ENCODE results near the gene SERPINA4. TPM values are rescaled to one million over a fixed set of nuclear protein-coding genes. Genes with fewer than 3 reads are reported as not detected.

The SERPINA4 gene
- total and polyA plus RNA-seq, 2 of the 13 experiments (the other 11 are each of a cell fraction or from before 2014, with no cell fraction given), result 39.1 to 57.8 TPM

DNA sequence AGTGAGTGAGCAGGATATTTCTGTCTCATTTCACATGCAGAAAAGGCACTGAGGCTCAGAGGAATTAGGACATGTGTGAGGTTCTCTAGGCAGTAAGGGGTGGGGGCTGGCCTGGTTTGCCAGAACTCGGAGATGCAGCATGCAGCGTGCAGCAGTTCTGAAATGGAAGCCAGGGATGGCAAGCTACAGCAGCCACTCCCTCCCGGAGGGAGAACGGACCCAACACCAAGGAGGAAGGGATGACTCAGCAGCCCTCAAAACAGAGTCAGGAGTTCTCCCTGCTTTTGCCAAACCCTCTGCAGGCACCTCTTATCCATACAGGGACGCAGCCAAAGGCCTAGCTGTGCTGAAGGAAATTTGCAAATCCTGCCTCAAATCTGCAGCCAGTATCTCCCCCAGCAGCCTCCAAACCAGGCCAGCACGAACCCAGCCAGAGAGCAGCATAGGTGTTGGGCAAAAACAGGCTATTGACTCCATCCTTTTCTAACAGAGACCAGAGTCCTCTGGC, 40.7 kb downstream of the SERPINA4 start (continued):
- no peak for TF ChIP-seq ZBTB37 (CRISPR knock-in tag; IDR thresholded peaks at IDR 0.05)
- no peak for TF ChIP-seq TRAFD1 (CRISPR knock-in tag; IDR thresholded peaks at IDR 0.05; ENCODE audit: borderline replicate concordance)
- peak; percentile 61; the same call in 1 of the 2 replicates for TF ChIP-seq ZNF792 (CRISPR knock-in tag; IDR thresholded peaks at IDR 0.05)
- no peak for TF ChIP-seq ZNF570 (CRISPR knock-in tag; IDR thresholded peaks at IDR 0.05; ENCODE audit: borderline replicate concordance)
- TF ChIP-seq HOXD1 (CRISPR knock-in tag; IDR thresholded peaks at IDR 0.05), result no peak
- TF ChIP-seq ZNF562 (CRISPR knock-in tag; IDR thresholded peaks at IDR 0.05; ENCODE audit: borderline replicate concordance), result no peak
- no peak; the same call in 1 of the 2 replicates for TF ChIP-seq ZNF556 (CRISPR knock-in tag; IDR thresholded peaks at IDR 0.05; ENCODE audit: borderline replicate concordance)
- TF ChIP-seq SAP130 (CRISPR knock-in tag; IDR thresholded peaks at IDR 0.05; ENCODE audit: low read depth), result peak; percentile 34; the same call in 1 of the 2 replicates
- no peak for TF ChIP-seq ZNF557 (CRISPR knock-in tag; IDR thresholded peaks at IDR 0.05)
- no peak for TF ChIP-seq CREB1 (IDR thresholded peaks at IDR 0.05)
- no peak for TF ChIP-seq CREB1 (CRISPR knock-in tag; IDR thresholded peaks at IDR 0.05)
- TF ChIP-seq SALL1 (CRISPR knock-in tag; IDR thresholded peaks at IDR 0.05), result peak; percentile 49
- TF ChIP-seq ZNF605 (CRISPR knock-in tag; IDR thresholded peaks at IDR 0.05), result no peak
- peak; percentile 83; the same call in 1 of the 2 replicates for TF ChIP-seq MAFG (CRISPR knock-in tag; IDR thresholded peaks at IDR 0.05)
- TF ChIP-seq ZFP90 (CRISPR knock-in tag; IDR thresholded peaks at IDR 0.05; ENCODE audit: borderline replicate concordance), result no peak
- no peak for TF ChIP-seq NFKBIZ (CRISPR knock-in tag; IDR thresholded peaks at IDR 0.05)
- TF ChIP-seq ZBTB2 (CRISPR knock-in tag; IDR thresholded peaks at IDR 0.05; ENCODE audit: low read depth), result no peak
- TF ChIP-seq, protein P1, sequence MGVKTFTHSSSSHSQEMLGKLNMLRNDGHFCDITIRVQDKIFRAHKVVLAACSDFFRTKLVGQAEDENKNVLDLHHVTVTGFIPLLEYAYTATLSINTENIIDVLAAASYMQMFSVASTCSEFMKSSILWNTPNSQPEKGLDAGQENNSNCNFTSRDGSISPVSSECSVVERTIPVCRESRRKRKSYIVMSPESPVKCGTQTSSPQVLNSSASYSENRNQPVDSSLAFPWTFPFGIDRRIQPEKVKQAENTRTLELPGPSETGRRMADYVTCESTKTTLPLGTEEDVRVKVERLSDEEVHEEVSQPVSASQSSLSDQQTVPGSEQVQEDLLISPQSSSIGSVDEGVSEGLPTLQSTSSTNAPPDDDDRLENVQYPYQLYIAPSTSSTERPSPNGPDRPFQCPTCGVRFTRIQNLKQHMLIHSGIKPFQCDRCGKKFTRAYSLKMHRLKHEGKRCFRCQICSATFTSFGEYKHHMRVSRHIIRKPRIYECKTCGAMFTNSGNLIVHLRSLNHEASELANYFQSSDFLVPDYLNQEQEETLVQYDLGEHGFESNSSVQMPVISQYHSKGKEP (CRISPR knock-in tag; IDR thresholded peaks at IDR 0.05), result no peak
- TF ChIP-seq SMC3 (IDR thresholded peaks at IDR 0.05; ENCODE audit: low read length), result no peak
- no peak for TF ChIP-seq NONO (IDR thresholded peaks at IDR 0.05)
- TF ChIP-seq NONO (CRISPR knock-in tag; conservative IDR thresholded peaks at IDR 0.05), result 0 out of 2 replicates have a peak, but pooled peaks have one; percentile 22
- no peak for TF ChIP-seq SMAD9 (CRISPR knock-in tag; IDR thresholded peaks at IDR 0.05)
- no peak for TF ChIP-seq LBX2 (CRISPR knock-in tag; IDR thresholded peaks at IDR 0.05; ENCODE audit: borderline replicate concordance)
- TF ChIP-seq KMT2A (CRISPR knock-in tag; IDR thresholded peaks at IDR 0.05), result no peak
- no peak for TF ChIP-seq ZKSCAN1 (IDR thresholded peaks at IDR 0.05; ENCODE audit: low read length)
- TF ChIP-seq DDIT3 (CRISPR knock-in tag; IDR thresholded peaks at IDR 0.05), result no peak

All from HepG2 (cell line).